A549 treated with DMSO at 1 μM for 4 hours (cell line): ENCODE results near the gene FRG1. TPM values are rescaled to one million over a fixed set of nuclear protein-coding genes. Genes with fewer than 3 reads are reported as not detected.

ENCODE experiments used
- total RNA-seq: library from RNA; stranded (reverse); fragments of 200-300 nt; extraction: Qiagen RNA extraction; gene quantifications from 5 replicates; pipeline ENCODE4 v1.2.3, GENCODE V29; 2022; ENCODE audit warnings: low read depth

The FRG1 gene
- total RNA-seq = 36.6 to 40.3 TPM (median 38.2 TPM) in 5 replicates

DNA sequence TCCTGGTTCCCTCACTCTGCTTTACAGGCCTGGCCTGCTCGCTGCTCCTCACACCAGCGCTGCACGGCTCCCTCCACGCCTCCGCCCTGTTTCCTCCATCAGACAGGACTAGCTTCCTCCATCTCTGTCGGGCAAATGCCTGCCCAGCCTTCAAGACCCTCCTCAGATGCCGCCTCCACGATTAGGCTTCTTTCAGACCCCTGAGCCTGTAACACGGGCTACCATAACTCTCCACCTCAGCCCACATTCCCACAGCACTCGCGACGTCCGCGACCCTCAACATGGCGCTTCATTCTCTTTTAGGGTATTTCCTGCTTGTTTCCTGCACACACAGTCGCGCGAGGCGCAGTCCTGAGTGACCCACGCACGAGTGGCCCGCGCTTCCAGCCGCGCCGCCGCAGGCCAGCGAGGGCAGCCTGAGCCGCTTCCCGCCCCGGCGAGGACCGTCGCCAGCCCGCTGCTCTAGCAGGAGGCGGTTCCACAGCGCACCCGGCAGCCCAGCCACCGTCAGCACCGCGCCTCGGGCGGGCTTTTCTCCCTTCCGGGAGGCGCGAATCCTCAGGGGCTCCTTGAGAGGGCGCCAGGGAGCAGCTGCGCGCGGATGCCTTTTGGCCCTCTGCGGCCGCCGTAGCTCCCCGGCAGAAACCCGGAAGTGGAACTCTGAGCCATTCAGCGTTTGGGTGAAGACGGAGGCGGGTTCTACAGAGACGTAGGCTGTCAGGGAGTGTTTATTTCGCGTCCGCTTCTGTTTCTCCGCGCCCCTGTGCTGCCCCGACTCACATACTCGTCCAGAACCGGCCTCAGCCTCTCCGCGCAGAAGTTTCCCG is at the start of gene FRG1:
Gene FRG1 (plus strand): TSS at position 695 of the 827 bp plus-strand sequence. CDS start 138 bp downstream, outside the sequence.

Other genes starting within 250 kb of the FRG1 start
- gene FRG2, start 86.4 kb downstream of the FRG1 start, total RNA-seq = 0.12 TPM in 1 of 5 replicates, not detected in the others
- not detected in 5 replicates for gene DBET, start 123.6 kb downstream of the FRG1 start, total RNA-seq
- gene DUX4, start 232.9 kb downstream of the FRG1 start, total RNA-seq = not detected in 5 replicates